HG02981 (cell line): Measurements from ENCODE around the gene RNF227.
"Not testable (repeated sequence)": the region's sequence is repeated elsewhere in the genome, so short reads cannot be mapped to it uniquely, and the experiment has no call there.

Experiments used
- ATAC-seq: cut with Tn5 transposase; IDR thresholded peaks from one replicate; pipeline ENCODE4 v1.9.1; 2021; ENCODE audit warnings: mild to moderate bottlenecking, moderate library complexity; ENCODE audit not compliant: unreplicated experiment

The RNF227 gene

DNA sequence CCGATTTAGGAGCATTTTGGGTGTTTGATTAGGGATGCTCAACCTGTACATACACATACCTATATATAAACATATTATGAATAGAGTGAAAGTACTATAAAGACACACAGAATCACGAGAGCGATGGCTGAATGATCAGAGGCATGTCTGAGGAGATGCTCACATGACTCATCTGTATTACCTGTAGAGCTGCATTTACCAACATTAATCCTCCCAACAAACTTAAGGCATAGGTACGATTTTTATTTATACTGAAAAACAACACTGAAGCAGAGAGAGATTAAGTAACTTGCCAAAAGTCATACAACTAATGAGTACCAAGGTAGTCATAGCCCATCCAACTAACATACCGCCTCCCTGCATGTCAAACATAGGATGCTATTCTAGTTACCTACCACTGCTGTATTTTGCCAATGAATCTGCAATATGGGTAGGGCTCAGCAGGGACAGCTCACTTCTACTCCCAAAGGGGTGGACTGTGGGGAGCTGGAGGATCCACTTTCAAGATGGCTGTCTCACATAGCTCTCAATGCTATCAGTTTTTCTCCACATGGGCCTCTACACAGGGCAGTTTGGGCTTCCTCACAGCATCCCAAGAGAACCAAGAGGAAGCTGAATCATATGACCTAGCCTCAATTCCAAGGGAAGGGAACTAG is 51.0 kb downstream of the RNF227 start:
- no peak for ATAC-seq

DNA sequence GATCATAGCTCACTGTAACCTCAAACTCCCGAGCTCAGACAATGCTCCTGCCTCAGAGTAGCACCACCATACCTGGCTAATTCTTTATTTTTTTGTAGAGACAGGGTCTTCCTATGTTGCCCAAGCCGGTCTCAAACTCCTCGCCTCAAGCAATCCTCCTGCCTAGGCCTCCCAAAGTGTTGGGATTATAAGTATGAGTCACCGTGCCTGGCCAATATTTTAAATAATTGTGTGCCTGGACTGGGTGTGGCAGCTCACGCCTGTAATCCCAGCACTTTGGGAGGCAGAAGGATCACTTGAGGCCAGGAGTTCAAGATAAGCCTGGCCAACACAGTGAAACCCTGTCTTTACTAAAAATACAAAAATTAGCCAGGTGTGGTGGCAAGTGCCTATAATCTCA is 51.7 kb downstream of the RNF227 start:
- ATAC-seq = not testable (repeated sequence)
